GM11168 (cell line): Measurements from ENCODE around the gene GJB4.
"Not testable (repeated sequence)": the region's sequence is repeated elsewhere in the genome, so short reads cannot be mapped to it uniquely, and the experiment has no call there.

Experiments
- in situ Hi-C: fragments of 300-500 bp; cut with MboI; formaldehyde crosslinking; loops from one replicate; pipeline ENCODE4 v1.12.0; 2022; ENCODE audit warnings: low sequenced_read_pairs; ENCODE audit not compliant: unreplicated experiment

GJB4 gene

DNA sequence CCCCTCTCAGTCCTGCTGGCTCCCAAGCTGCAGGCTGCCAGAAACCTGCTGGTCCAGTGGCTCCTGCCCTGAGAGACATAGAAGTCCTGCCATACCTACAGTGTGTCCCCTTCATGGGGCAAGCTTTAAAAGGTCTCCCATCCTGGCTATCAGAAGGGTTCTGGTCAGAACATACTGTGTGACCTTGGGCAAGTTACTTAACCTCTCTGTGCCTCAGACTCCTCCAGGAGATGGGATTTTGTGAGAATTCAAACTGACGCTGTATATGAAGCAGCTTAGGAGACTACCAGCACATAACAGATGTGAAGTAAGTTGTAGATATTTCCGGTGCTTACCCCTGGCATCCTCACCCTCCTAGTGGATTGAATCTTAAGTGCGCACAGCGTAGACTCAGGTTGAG, 13.4 kb upstream of the GJB4 start:
- in situ Hi-C loops, result no loop called here

DNA sequence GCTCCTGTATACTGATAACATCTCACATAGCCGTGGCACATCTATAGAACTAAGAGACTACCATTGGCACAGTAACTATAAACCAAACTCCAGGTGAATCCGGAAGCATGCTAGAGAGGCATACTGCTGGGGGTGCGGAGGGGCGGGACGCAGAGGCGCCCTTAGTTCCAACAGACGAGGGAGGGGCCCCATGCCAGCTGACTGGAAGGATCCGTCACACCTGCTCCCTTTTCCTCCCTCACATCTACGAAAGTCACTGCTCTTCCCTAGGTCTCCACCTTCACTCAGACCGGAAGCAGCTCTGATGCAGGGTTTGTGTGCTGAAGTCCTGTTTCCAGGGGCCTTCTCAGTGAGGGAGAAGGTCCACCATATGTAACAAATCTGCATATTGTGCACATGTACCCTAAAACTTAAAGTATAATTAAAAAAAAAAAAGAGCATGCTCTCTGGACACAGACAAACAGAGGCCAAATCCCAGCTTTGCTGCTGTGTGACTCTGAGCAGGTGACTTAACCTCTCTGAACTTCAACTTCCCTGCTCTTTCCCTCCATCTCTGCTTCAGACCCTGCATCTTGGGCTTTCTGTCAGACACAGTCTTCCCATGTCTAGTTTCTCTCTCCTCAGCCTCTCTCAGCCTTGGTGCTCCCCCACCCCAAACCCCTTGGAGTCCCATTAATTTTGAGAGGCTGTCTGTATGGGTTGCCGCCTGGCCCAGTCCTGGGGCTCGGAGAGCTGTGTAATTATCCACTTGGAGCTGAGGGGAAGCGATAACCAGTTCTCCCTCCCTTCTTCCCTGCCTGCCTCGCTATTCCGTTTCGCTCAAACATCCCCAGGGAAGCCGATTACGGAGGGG, 12.5 kb upstream of the GJB4 start:
- in situ Hi-C loops, result no loop called here

DNA sequence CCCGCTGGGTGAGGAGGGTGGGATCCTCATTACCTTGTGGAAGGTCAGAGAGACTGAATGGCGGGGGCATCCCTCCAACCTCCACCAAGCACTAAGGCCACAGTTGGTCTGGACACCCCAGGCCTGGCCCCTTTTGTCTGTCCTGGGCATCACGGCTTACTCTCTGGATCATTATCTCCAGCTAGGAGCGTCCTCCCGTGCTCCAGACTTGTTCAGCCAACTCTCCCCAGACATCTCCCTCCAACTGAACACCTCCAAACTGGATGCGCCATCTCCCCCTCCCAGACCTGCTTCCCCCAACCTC, 11.9 kb upstream of the GJB4 start:
- in situ Hi-C loops, result no loop called here

GRCh38 chr1:34749992-34750391, 9.5 kb upstream of the GJB4 start:
- in situ Hi-C loops, result no loop called here

- in situ Hi-C loops, result no loop called here
These were observed 8.9 kb upstream of the GJB4 start for GRCh38 chr1:34750610-34751009.

DNA sequence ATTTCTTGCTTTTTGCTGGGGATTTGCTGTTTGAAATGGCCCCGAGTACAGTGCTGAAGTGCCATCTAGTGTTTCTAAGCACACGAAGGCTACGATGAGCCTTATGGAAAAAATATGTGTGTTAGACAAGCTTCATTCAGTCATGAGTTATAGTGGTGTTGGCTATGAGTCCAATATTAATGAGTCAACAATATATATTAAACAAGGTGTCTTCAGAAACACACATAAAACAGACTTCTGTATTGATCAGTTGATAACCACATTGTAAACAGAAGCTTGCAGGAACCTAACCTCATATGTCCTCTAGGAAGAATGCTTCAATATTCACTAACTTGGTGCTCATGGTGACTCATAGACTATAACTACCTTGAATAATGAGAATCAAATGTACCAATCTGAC, 6.4 kb upstream of the GJB4 start:
- in situ Hi-C loops, result no loop called here

GRCh38 chr1:34754964-34755637, 4.4 kb upstream of the GJB4 start, which contains the start of gene GJB5:
GJB5 (plus strand) TSS chr1:34755047; CDS start chr1:34757331, 2,284 bp downstream.
- in situ Hi-C loops, result no loop called here

GRCh38 chr1:34755961-34756360, 3.6 kb upstream of the GJB4 start:
- in situ Hi-C loops, result no loop called here

- in situ Hi-C loops, result no loop called here
These were observed 2.2 kb upstream of the GJB4 start for GRCh38 chr1:34757386-34757785.

- in situ Hi-C loops, result no loop called here
These were observed 789 bp upstream of the GJB4 start for GRCh38 chr1:34758751-34759150.

DNA sequence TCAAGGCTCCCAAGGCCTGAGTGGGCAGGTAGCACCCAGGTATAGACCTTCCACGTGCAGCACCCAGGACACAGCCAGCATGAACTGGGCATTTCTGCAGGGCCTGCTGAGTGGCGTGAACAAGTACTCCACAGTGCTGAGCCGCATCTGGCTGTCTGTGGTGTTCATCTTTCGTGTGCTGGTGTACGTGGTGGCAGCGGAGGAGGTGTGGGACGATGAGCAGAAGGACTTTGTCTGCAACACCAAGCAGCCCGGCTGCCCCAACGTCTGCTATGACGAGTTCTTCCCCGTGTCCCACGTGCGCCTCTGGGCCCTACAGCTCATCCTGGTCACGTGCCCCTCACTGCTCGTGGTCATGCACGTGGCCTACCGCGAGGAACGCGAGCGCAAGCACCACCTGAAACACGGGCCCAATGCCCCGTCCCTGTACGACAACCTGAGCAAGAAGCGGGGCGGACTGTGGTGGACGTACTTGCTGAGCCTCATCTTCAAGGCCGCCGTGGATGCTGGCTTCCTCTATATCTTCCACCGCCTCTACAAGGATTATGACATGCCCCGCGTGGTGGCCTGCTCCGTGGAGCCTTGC, 1.7 kb downstream of the GJB4 start:
- in situ Hi-C loops, result no loop called here

GRCh38 chr1:34761776-34762307, 2.3 kb downstream of the GJB4 start:
- in situ Hi-C loops, result no loop called here

DNA sequence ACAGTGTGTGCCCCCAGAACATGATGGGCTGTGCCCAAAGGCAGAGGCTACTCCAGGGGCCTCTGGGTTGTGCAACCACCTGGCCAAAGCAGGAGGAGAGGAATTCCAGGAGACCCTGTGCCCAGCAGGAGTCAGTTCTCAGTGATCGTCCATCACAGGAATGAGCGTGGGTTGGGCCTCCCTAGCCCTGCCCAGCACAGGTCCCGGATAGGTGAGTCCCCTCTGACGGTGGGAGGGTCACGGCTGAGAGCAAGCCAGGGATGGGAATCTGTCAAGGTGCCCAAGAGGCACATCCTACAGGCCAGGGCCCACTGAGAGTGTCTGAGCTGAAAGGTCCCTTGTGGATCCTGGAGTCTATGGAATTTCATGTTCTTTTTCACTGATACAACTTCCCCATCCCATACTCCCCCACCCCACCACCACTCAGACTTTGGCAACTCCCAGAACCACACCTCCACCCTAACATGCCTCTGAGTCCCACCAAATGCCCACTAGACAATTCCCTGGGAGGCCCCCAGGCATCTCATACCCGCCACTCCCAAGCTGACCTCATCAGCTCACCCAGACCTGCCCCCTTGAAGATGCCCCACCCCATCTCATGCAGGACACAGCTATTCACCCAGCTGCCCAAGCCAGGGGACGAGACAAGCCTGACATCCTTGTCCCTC, 3.1 kb downstream of the GJB4 start:
- in situ Hi-C loops, result no loop called here

DNA sequence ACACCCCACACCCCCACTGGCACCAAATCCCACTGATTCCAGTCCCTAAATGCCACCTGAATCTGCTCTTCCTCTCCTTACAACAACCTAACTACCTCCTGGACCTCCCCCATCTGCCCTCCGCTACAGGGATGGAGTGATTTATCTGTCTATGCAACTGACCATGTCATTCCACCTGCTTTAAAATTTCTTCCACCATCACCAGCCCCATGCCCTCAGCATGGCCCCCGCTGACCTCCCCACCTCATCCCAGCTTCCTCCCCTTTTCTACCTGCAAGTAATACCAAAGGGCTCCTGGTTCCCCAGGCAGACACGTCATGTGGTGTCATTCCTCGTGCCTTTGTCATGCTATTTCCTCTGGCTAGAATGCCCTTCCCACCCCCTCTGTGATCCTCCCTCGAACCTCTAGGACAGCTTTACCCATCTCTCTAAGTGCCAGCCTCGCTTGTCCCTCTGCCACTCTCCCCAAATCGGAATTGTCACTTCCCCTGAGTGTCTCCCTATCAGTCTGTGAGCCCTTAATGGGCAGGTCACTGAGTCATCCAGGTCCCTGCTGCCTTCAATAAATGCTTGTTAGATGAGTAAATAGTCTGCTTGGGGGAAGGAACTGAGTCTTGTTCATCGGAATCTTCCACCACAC, 3.7 kb downstream of the GJB4 start:
- in situ Hi-C loops, result no loop called here

DNA sequence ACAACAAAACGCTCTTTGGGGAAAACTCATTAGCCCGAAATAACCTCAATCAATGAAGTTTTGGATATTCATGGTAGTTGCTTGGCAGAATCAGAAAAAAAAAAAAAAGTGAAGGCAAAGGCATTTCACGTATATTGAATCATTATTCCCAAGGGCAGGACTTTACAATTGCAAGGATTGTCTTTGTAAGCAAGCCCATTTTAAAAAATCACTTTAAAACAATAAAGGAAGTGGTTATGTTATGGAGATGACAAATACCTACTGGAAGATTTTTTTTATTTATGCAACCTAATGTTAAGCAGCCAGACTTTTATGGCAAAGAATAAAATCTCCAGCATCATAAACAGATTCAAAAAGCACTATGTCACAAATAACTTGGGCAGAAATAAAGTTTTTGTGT, 9.3 kb downstream of the GJB4 start:
- in situ Hi-C loops, result no loop called here

DNA sequence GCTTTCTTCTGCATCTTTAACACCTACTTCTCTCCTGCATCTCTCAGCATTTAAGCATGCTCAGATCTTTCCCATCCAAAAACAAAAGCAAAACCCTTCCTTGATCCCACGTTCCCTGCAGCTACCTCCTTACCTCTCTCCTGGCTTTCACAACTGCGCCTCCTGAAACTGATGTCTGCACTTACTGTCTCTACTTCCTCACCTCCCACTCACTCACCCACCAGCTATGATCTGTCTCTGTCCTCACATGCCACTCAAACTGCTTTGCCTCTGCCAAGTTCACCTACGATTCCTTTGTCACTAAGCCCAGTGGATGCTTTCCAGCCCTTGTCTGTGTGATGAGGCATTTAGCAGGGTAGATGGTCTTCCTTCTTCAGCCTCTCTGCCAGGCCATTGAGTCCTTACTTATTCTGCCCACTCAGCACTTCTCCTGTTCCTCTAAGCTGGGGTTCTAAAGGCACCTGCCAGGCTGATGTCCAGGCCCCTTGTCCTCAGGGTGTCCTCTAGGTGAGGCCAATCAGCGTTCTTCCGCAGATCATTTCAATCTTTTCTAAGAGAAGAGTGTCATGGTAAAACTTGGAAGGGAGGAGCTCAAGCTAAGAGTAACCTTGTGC, 11.5 kb downstream of the GJB4 start:
- in situ Hi-C loops, result no loop called here

DNA sequence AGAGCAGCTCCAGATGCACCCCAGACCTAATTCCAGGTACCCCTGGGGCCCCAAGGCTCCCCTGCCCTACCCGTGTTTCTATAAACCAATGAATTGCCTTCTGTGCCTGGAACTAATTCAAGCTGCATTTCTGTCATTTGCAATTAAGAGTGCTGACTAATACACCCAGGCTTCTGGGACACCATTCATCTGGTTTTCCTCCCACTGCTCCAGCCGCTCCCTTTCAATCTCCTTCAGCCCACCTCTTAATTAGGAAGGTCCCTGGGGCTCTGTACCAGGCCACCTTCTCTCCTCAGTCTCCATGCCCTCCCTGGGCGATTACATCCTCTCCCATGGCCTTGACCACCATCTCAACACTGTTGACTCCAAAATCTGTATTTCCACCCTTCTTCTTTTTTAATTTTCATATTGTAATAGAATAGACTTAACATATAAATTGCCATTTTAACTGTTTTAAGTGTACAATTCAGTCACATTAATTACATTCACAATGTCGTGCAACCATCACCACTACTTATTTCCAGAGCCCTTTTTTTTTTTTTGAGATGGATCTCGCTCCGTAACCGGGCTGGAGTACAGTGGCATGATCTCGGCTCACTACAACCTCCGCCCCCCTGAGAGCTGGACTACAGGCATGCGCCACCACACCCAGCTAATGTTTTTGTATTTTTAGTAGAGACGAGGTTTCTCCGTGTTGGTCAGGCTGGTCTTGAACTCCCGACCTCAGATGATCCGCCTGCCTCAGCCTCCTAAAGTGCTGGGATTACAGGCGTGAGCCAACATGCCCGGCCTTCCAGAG, 12.2 kb downstream of the GJB4 start:
- in situ Hi-C loops, result no loop called here

DNA sequence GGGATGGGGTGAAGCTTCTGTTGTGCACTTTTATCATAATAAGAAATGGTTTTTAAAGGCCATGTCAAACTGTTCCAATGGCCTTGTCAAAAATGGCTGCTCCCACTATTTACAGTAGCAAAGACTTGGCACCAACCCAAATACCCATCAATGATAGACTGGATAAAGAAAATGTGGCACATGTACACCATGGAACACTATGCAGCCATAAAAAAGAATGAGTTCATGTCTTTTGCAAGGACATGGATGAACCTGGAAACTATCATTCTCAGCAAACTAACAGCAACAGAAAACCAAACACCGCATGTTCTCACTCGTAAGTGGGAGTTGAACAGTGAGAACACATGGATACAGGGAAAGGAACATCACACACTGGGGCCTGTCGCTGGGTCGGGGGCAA, 13.6 kb downstream of the GJB4 start:
- in situ Hi-C loops, result not testable (repeated sequence)

DNA sequence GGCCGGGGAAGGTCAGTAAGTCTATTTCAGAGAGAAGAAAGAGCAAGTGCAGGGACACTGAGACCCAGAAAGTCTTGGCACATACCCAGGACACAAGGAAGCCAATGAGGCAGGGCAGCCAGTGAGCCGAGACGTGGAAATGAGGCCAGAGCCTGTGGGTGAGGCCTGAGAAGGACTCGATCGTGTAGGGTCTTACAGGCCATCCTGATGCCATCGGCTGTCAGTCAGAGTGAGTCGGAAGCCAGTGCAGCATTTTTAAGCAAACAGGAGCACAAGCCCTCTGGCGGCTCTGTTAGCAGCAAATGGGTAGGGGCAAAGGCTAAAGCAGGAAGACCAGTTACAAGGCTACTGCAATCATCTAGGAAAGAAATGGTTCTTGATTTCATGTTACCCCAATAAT, 15.4 kb downstream of the GJB4 start:
- in situ Hi-C loops, result no loop called here
